HG03159 (cell line): ENCODE data around the gene OR51A7.
"Not testable (repeated sequence)": the region's sequence is repeated elsewhere in the genome, so short reads cannot be mapped to it uniquely, and the experiment has no call there.

Source experiments
- ATAC-seq: cut with Tn5 transposase; IDR thresholded peaks from one replicate; pipeline ENCODE4 v1.9.1; 2021; ENCODE audit warnings: mild to moderate bottlenecking, moderate library complexity; ENCODE audit not compliant: unreplicated experiment

The OR51A7 gene

GRCh38 chr11:4947505-4947904, 43.9 kb downstream of the OR51A7 start, which contains the start of gene OR51A4:
TSS of gene OR51A4 (minus strand) at chr11:4947605. CDS start at chr11:4947100, 505 bp downstream.
- no peak for ATAC-seq

- not testable (repeated sequence) for ATAC-seq
Measured at GRCh38 chr11:4955613-4956012, 52.0 kb downstream of the OR51A7 start, which contains the start of gene OR51A2. TSS of gene OR51A2 (minus strand) at chr11:4955713. CDS start at chr11:4955713, 0 bp downstream.

GRCh38 chr11:4957396-4957795, 53.8 kb downstream of the OR51A7 start:
- ATAC-seq, result no peak
